GM04504 (cell line): ENCODE results near the gene CC2D1B.
"Not testable (repeated sequence)": the region's sequence is repeated elsewhere in the genome, so short reads cannot be mapped to it uniquely, and the experiment has no call there.

Source experiments
- DNase-seq: peaks from one replicate; pipeline ENCODE4 v3.0.0-alpha.2; 2012; ENCODE audit warnings: low read depth

CC2D1B gene

DNA sequence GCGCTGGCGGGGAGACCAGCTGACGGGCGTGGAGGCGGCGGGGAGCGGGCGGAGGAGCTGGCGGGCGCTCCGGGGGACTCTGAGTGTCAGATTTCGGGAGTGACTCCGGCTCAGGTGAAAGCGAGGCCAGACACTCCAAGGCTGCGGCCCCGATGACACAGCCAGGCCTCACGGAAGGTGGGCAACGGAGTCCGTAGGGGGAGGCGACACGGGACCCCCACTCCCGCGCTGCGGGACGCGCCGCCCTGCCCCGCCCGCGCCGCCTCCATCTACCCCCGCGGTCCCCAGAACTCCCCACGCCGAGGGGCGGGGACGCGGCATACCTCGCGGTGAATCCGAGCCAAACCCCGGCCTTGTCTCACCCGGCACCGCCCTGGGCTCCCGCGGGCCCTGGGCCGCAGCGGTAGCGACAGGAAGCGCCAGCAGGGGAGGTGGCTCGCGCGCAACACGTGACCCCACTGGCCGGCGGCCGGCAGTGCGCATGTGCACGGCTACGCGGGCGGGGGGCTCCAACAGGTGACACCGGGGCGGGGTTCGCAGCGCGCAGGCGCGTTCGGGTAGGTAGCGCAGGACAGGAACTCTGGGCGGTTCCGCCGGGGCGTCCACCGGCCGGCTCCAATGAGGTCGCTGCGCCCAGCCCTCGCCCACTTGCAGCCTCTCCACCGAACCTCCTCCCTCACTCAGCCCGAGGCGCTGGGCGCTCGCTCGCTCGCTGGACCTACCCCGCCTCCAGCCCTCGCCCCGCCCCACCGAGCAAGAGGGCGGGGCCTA, at the start of gene CC2D1B:
CC2D1B (minus strand) TSS at position 460 of the 771 bp plus-strand sequence. CDS start 1,585 bp downstream, outside the sequence.
- DNase-seq, result peak; percentile 91

DNA sequence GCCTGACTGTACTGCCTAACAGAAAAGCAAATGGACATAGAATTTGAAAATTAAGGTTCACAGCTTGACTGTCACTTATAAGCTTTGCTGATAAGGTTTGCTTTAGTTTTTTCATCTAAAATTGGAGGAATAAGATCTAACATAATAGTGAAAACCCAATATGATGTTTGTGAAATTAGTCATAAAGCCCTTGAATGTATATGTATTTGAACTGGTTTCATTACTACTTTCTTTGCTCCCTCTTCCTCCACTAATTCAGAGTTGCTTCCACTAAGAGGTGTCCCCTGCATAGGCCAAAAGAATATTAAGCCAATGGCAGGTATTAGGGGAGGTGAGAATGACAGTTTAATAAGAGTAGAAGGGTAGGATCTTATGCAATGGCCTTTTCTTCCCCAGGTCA, 48.9 kb upstream of the CC2D1B start:
- no peak for DNase-seq

- no peak for DNase-seq
Measured at GRCh38 chr1:52413410-52413989, 47.5 kb upstream of the CC2D1B start.

- no peak for DNase-seq
Measured at GRCh38 chr1:52404975-52405338, 39.0 kb upstream of the CC2D1B start.

DNA sequence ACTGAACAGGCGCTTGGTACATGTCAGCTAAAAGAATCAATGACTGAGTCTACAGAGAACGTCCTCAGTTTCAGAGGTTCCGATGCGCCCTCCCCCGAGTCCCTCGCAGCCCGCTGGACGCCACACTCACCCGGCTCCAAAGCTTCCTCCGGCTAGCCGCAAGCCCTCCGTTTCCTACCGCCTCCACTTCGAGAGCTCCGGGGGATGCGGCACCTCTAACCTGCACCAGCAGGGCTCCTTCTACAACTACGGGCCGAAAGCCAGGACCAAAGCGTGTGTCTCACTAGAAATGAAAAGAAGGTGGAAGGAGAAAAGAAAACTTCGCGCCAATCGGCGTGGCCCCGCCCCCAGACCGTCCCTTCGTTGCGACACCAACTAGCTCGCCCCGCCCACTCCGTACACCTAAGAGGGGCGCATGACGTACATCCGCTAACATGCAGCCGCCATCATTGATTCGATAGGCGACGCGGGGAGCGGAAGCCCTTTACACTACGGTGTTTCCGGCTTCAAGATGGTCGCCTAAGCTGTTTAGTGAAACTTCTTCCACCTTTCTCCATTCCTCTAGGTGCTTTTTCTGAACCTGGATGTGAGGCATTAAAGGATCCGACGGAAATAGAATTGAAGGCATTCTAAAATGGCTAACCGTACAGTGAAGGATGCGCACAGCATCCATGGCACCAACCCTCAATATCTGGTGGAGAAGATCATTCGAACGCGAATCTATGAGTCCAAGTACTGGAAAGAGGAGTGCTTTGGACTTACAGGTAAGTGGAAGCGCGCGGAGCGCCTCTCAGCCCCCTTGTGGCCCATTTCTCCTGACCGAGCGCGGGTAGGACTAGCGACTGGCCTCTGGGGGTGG, 38.3 kb upstream of the CC2D1B start, which contains the start of the genes ORC1 and PRPF38A:
ORC1 (minus strand) TSS at position 308 of the 859 bp plus-strand sequence. CDS start 2,200 bp downstream, outside the sequence.
PRPF38A (plus strand) TSS at position 487 of the 859 bp plus-strand sequence; CDS start at position 635, 148 bp downstream.
- peak; percentile 92 for DNase-seq

DNA sequence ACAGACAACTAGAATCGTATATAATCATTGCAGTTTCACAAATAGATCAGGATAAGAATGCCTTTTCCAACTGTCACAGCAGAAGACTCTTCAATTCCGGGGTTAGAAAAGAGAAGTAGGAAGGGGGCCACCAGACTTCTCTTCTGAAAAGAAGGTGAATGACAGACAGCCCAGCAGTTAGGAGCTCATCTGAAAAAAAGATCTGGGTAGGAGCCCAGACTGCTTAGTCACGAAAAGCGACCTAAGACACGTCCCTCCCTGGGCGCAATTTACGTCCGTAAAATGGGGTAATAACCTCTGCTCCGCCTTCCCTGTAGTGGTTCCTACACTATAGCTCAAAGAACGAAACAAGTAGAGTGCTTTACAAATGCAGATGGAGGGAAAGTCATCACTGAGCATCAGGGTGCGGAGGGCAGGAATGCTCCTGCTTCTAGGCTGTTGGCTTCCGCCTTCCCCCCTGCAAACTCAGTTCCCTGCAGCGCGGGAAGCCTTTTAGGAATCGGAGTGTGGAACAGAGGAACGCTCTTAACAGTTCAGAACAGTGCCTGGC, 37.6 kb upstream of the CC2D1B start:
- DNase-seq, result peak; percentile 54

DNA sequence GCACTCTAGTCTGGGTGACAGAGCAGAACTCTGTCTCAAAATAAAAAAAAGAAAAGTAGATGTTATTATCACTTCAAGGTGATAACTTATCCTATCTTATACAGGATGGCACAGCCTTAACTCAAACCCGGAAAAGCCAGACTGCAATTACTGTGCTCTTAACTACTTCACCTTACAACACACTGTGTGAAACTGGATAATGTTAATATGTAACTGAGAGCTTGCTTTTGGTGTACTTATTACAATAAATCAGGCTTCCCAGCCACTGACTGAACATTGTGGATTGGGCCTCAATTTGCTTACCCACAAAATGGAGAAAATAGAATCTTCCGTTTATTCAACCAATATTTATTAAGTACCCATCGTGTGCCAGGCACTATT, 36.8 kb upstream of the CC2D1B start:
- DNase-seq, result no peak

GRCh38 chr1:52400131-52400530, 34.1 kb upstream of the CC2D1B start:
- DNase-seq, result no peak

- DNase-seq, result no peak
Measured at GRCh38 chr1:52399629-52400028, 33.6 kb upstream of the CC2D1B start.

DNA sequence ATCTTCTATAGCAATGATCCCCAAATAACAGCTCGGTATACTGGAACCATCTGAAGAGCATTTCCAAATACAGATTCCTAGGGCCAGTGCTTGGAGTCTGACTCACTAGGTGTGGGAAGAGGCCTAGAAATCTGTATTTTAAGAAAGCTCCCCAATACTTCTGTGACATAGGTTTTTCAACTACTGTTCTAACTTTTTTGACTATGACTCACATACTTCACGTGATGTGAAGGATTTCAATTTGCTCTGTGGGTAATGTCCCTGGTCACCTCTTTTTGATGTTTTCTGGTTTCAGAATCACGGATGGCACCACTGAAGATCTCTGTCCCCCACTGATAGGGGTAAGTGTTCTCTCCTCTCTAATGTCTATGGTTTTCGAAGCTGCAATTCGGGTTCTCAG, 27.2 kb upstream of the CC2D1B start:
- no peak for DNase-seq

GRCh38 chr1:52386458-52386857, 20.5 kb upstream of the CC2D1B start:
- DNase-seq, result no peak

- DNase-seq, result no peak
Measured at GRCh38 chr1:52385376-52385775, 19.4 kb upstream of the CC2D1B start.

DNA sequence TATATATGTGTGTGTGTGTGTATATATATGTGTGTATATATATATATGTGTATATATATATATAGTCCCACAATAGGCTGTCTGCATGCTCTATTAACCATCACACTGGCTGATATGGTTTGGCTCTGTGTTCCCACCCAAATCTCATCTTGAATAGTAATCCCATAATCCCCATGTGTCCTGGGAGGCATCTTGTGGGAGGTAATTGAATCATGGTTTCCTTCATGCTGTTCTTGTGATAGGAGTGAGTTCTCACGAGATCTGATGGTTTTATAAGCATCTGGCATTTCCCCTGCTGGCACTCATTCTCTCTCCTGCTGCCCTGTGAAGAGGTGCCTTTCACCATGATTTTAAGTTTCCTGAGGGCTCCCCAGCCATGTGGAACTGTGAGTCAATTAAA, 3.8 kb upstream of the CC2D1B start:
- not testable (repeated sequence) for DNase-seq

GRCh38 chr1:52368383-52369172, 2.6 kb upstream of the CC2D1B start:
- DNase-seq, result no peak

DNA sequence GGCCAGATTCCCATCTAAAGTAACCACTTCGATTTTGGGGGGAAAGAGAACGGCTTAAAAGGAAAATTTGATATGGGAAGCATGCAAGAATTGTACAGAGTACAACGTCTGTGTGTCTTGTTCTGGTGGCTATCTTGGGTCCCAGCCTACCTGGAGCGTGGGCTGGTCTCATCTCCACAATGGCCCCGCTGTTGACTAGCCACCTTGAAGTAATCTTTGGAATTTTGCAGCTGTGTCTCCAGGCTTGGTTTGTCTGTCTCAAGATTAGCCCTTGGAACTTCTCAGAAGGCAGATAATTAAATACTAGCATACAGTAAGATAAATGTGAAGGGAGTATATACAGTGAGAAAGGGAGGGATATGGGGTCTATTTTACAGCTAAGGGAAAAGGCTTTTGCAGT, 1.3 kb upstream of the CC2D1B start:
- DNase-seq, result no peak

- DNase-seq, result no peak
Measured at GRCh38 chr1:52366517-52366827, 467 bp upstream of the CC2D1B start.

DNA sequence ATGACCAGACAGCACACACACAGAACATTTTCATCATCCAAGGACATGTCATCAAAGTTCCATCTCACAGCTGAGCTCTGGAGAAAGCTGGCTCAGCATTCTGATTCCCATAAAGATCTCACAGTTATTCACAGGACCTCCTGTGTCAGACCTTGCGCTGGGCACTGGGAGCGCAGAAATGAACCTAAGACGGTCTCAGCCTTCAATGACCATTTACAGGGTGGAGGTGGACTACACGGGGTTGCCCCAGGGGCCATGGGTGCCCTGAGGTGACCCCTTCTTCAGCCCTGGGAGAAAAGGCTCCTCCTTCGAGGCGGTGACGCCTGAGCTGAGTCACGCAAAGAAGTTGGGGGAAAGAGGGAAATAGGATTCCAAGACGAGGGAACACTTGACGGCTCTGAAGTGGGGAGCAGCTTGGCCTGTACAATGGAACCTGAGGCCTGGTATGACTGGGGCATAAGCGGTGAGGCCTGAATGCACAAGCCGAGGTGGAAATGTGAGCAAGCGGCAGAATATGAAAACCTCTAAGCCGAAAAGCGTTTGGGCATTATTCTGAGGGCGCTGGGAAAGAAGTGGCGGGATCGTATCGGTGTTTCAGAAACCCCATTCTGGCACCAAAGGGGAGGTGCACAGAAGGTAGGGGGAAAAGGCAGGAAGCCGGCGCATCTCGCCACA, 797 bp downstream of the CC2D1B start:
- peak; percentile 50 for DNase-seq

- DNase-seq, result no peak
Measured at GRCh38 chr1:52364235-52364839, 1.7 kb downstream of the CC2D1B start.

DNA sequence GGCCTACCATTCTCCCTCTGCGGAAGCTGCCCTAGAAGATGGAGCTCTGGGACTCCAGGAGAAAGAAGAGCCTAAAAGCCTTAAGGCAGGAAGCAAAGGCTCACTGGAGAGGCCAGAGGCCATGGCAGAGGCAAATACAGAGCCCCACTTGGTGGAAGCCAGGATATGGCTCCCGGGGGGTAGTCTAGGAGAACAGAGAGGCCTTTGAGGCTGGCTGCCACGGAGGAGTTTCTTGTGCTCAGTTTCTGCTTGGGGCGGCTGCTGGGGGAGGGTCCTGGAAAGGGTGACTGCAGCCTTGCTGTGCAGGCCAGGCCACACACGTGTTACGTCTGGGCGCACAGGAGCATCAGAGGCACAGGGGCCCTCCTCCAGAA, 5.4 kb downstream of the CC2D1B start:
- DNase-seq, result no peak

GRCh38 chr1:52359676-52360594, 6.1 kb downstream of the CC2D1B start:
- no peak for DNase-seq
